IMR-90 (cell line): ENCODE measurements around the gene SIRT7. TPM values are rescaled to one million over a fixed set of nuclear protein-coding genes. Genes with fewer than 3 reads are reported as not detected.

Experiments
- ATAC-seq: fragments of 200-7000 bp; cut with Tn5 transposase; 2 replicates; pipeline ENCODE4 v1.9.1; 2020; ENCODE audit warnings: low read depth, mild to moderate bottlenecking, moderate library complexity
- BruUV-seq: library from RNA; stranded (reverse); fragments of 400-500 nt; replicated peaks from 2 replicates; lab custom pipeline; 2021; lab: Mats Ljungman, UMichigan
- CTCF ChIA-PET: fragments of 300-600 bp; formaldehyde crosslinking; extraction: SDS; loops from one replicate; lab custom pipeline; 2021; ENCODE audit warnings: antibody characterized with exemption; lab: Yijun Ruan, JAX
- POLR2A ChIA-PET: fragments of 300-600 bp; sonication (Branson Sonifier 250); formaldehyde crosslinking; loops from one replicate; lab custom pipeline; 2022; ENCODE audit warnings: antibody characterized with exemption; ENCODE audit not compliant: unreplicated experiment; lab: Charles Lee
- DNase-seq: peaks from one replicate; pipeline ENCODE4 v3.0.0; 2013
- H2AFZ ChIP-seq: replicated peaks from 2 replicates; pipeline ENCODE3; 2013; ENCODE audit warnings: low read length, mild to moderate bottlenecking; ENCODE audit not compliant: poor library complexity
- H2AK5ac ChIP-seq: 2 replicates; pipeline ENCODE4 v1.6.1; 2013; ENCODE audit warnings: low read depth, low read length, inconsistent platforms
- H2AK9ac ChIP-seq: replicated peaks from 2 replicates; pipeline ENCODE3; 2013; ENCODE audit warnings: mild to moderate bottlenecking, low read depth, low read length, moderate library complexity; ENCODE audit not compliant: poor library complexity
- H2BK120ac ChIP-seq: 2 replicates; pipeline ENCODE4 v1.6.1; 2013; ENCODE audit warnings: low read depth, low read length, inconsistent platforms
- H2BK15ac ChIP-seq: 3 replicates; pipeline ENCODE4 v1.6.1; 2013; ENCODE audit warnings: low read depth, low read length, inconsistent platforms
- H2BK20ac ChIP-seq: 2 replicates; pipeline ENCODE4 v1.6.1; 2013; ENCODE audit warnings: low read depth, mild to moderate bottlenecking, inconsistent platforms, low read length, moderate library complexity
- H2BK5ac ChIP-seq: 2 replicates; pipeline ENCODE4 v1.6.1; 2013; ENCODE audit warnings: mild to moderate bottlenecking, low read depth, low read length, inconsistent platforms; ENCODE audit not compliant: poor library complexity, severe bottlenecking
- H3K14ac ChIP-seq: replicated peaks from 2 replicates; pipeline ENCODE4 v1.6.1; 2013; ENCODE audit warnings: low read depth, low read length, inconsistent platforms
- H3K18ac ChIP-seq: 2 replicates; pipeline ENCODE4 v1.6.1; 2013; ENCODE audit warnings: low read depth, low read length, control low read depth
- H3K23ac ChIP-seq: 2 replicates; pipeline ENCODE4 v1.6.1; 2013; ENCODE audit warnings: low read depth, low read length, inconsistent platforms
- H3K27ac ChIP-seq: 2 replicates; pipeline ENCODE4 v1.5.1; 2013; ENCODE audit warnings: mild to moderate bottlenecking, control low read depth, low read length; ENCODE audit not compliant: insufficient read depth
- H3K27me3 ChIP-seq: 2 replicates; pipeline ENCODE4 v1.6.1; 2013; ENCODE audit warnings: low read length; ENCODE audit not compliant: control insufficient read depth, insufficient read depth
- H3K36me3 ChIP-seq: 2 replicates; pipeline ENCODE4 v1.6.1; 2013; ENCODE audit warnings: low read length, mixed read lengths; ENCODE audit not compliant: control insufficient read depth, insufficient read depth
- H3K4ac ChIP-seq: 2 replicates; pipeline ENCODE4 v1.6.1; 2013; ENCODE audit warnings: low read depth, low read length, inconsistent platforms
- H3K4me1 ChIP-seq: 2 replicates; pipeline ENCODE4 v1.6.1; 2013; ENCODE audit warnings: low read length, mixed read lengths; ENCODE audit not compliant: control insufficient read depth, insufficient read depth
- H3K4me2 ChIP-seq: 2 replicates; pipeline ENCODE4 v1.6.1; 2013; ENCODE audit warnings: low read depth, mild to moderate bottlenecking, control low read depth, low read length, moderate library complexity
- H3K4me3 ChIP-seq: 2 replicates; pipeline ENCODE4 v1.5.1; 2013; ENCODE audit warnings: low read depth, mild to moderate bottlenecking, control low read depth, low read length, moderate library complexity; ENCODE audit not compliant: insufficient read depth
- H3K56ac ChIP-seq: 2 replicates; pipeline ENCODE4 v1.6.1; 2013; ENCODE audit warnings: low read length, inconsistent platforms; ENCODE audit not compliant: insufficient read depth; ENCODE audit errors: extremely low read depth
- H3K79me1 ChIP-seq, 2 experiments: 2 replicates each; pipeline ENCODE4 v1.6.1; 2013; ENCODE audit warnings: low read length in 2 of 2, inconsistent platforms in 1 of 2, low read depth in 1 of 2
- H3K9ac ChIP-seq: 2 replicates; pipeline ENCODE4 v1.6.1; 2013; ENCODE audit warnings: low read depth, low read length, control low read depth
- H3K9me1 ChIP-seq: 2 replicates; pipeline ENCODE4 v1.6.1; 2013; ENCODE audit warnings: low read length, inconsistent platforms; ENCODE audit not compliant: insufficient read depth
- H3K9me3 ChIP-seq: 2 replicates; pipeline ENCODE4 v1.6.1; 2013; ENCODE audit warnings: low read length; ENCODE audit not compliant: control insufficient read depth, insufficient read depth
- H4K20me1 ChIP-seq: 2 replicates; pipeline ENCODE4 v1.6.1; 2013; ENCODE audit warnings: low read length, inconsistent platforms; ENCODE audit not compliant: insufficient read depth
- H4K5ac ChIP-seq: 2 replicates; pipeline ENCODE4 v1.6.1; 2013; ENCODE audit warnings: mild to moderate bottlenecking, low read depth, low read length, control low read depth
- H4K8ac ChIP-seq, 2 experiments: 2 replicates each; pipeline ENCODE4 v1.6.1; 2013; ENCODE audit warnings: low read depth in 2 of 2, low read length in 2 of 2, control low read depth in 1 of 2, inconsistent platforms in 1 of 2
- H4K91ac ChIP-seq: 2 replicates; pipeline ENCODE4 v1.6.1; 2013; ENCODE audit warnings: low read depth, low read length, inconsistent platforms; ENCODE audit not compliant: insufficient read depth
- BHLHE40 ChIP-seq: fragments of 150-350 bp; IDR thresholded peaks from 2 replicates; pipeline ENCODE4 v1.6.1; 2016; ENCODE audit warnings: mild to moderate bottlenecking, low read depth, low read length
- CEBPB ChIP-seq: IDR thresholded peaks from 2 replicates; pipeline ENCODE4 v1.6.1; 2012; ENCODE audit warnings: low read depth, low read length, improper control_type of control experiment
- CHD1 ChIP-seq: IDR thresholded peaks from 2 replicates; pipeline ENCODE4 v1.6.1; 2012; ENCODE audit warnings: low read depth, low read length, improper control_type of control experiment
- CTCF ChIP-seq: conservative IDR thresholded peaks from 2 replicates; pipeline ENCODE4 v1.5.1; 2012; ENCODE audit warnings: mild to moderate bottlenecking, low read depth, low read length, improper control_type of control experiment
- ELK1 ChIP-seq: fragments of 150-350 bp; IDR thresholded peaks from 2 replicates; pipeline ENCODE4 v1.6.1; 2016; ENCODE audit warnings: low read depth, mild to moderate bottlenecking, low read length, moderate library complexity, borderline replicate concordance
- FOS ChIP-seq: fragments of 150-350 bp; IDR thresholded peaks from 2 replicates; pipeline ENCODE4 v1.6.1; 2016; ENCODE audit warnings: low read depth, low read length
- MAFK ChIP-seq: IDR thresholded peaks from 2 replicates; pipeline ENCODE4 v1.6.1; 2012; ENCODE audit warnings: low read depth, low read length, improper control_type of control experiment
- MAZ ChIP-seq: IDR thresholded peaks from 2 replicates; pipeline ENCODE4 v1.6.1; 2012; ENCODE audit warnings: low read depth, mild to moderate bottlenecking, low read length, improper control_type of control experiment, moderate library complexity, borderline replicate concordance
- MXI1 ChIP-seq: IDR thresholded peaks from 2 replicates; pipeline ENCODE4 v1.6.1; 2012; ENCODE audit warnings: low read depth, mild to moderate bottlenecking, low read length, moderate library complexity, borderline replicate concordance
- NFE2L2 ChIP-seq: fragments of 150-350 bp; IDR thresholded peaks from 2 replicates; pipeline ENCODE4 v1.6.1; 2016; ENCODE audit warnings: low read depth, mild to moderate bottlenecking, low read length
- POLR2A ChIP-seq: IDR thresholded peaks from 2 replicates; pipeline ENCODE4 v1.6.1; 2012; ENCODE audit warnings: mild to moderate bottlenecking, low read depth, low read length
- RAD21 ChIP-seq: IDR thresholded peaks from 2 replicates; pipeline ENCODE4 v1.6.1; 2012; ENCODE audit warnings: low read length, improper control_type of control experiment
- RFX5 ChIP-seq: IDR thresholded peaks from 2 replicates; pipeline ENCODE4 v1.8.0; 2012; ENCODE audit warnings: low read depth, mild to moderate bottlenecking, low read length, moderate library complexity
- SMC3 ChIP-seq: fragments of 150-350 bp; IDR thresholded peaks from 2 replicates; pipeline ENCODE4 v1.6.1; 2016; ENCODE audit warnings: low read depth, mild to moderate bottlenecking, antibody characterized with exemption, low read length, moderate library complexity
- USF2 ChIP-seq: fragments of 150-350 bp; IDR thresholded peaks from 2 replicates; pipeline ENCODE4 v1.6.1; 2017; ENCODE audit warnings: mild to moderate bottlenecking, antibody characterized with exemption, low read length, low read depth
- WGBS, 2 experiments: methylation state at CpG; one replicate each; pipeline versions ENCODE4 v1.1.5 to v1.1.7; 2013; ENCODE audit warnings: missing lambda C conversion rate in 2 of 2; ENCODE audit not compliant: insufficient read length in 1 of 2; ENCODE audit errors: extremely low coverage in 2 of 2; 5-methylcytosine and 5-hydroxymethylcytosine counted together
- dilution Hi-C: fragments of 300-500 bp; cut with HindIII; formaldehyde crosslinking; loops from one replicate; pipeline ENCODE4 v1.14.3; 2018; ENCODE audit warnings: low sequenced_read_pairs; ENCODE audit not compliant: unreplicated experiment
- in situ Hi-C: fragments of 300-500 bp; cut with MboI; formaldehyde crosslinking; loops from 3 replicates; pipeline ENCODE4 v1.14.3; 2019; ENCODE audit warnings: low sequenced_read_pairs, inconsistent platforms, mixed read lengths
- intact Hi-C: fragments of 100-400 bp; cut with micrococcal nuclease; formaldehyde crosslinking; loops from 2 replicates; pipeline ENCODE4 v1.10.0; 2022
- polyA plus RNA-seq, 3 experiments: library from polyadenylated mRNA; depleted of rRNA; stranded (reverse); fragments of >200 nt; gene quantifications; 2 replicates each; pipeline ENCODE4 v1.2.3, GENCODE V29; 2012; ENCODE audit warnings: low replicate concordance in 1 of 3
- total RNA-seq: library from RNA; depleted of rRNA; stranded (reverse); fragments of >200 nt; gene quantifications from 2 replicates; pipeline ENCODE4 v1.2.3, GENCODE V29; 2012

The SIRT7 gene
- total and polyA plus RNA-seq, 2 of the 4 experiments (the other 2 are of a cell fraction) = 14.5 to 19.8 TPM

GRCh38 chr17:81959362-81960129 lies 41.6 kb upstream of the SIRT7 start:
- H3K9me1 ChIP-seq = no peaks in the 10 kb centered on the region
- intact Hi-C loops = loop anchor here (1.0 to 10.0 kb wide), 2 partner anchors 62 to 195 kb away; no protein-coding TSS in a partner anchor
- DNase-seq (peak; percentile 24), ATAC-seq (peak; percentile 91)
- H3K4me3 ChIP-seq = peak overlapping the region; percentile 21
- in situ Hi-C loops = no loop called here
- H3K14ac ChIP-seq = no peak overlapping the region
- no peak overlapping the region for H2AK5ac ChIP-seq
- no peak overlapping the region for H3K56ac ChIP-seq
- no peaks in the 10 kb centered on the region for H4K20me1 ChIP-seq
- no peak overlapping the region for H2BK120ac ChIP-seq
- peak overlapping the region; percentile 15; the same call in 1 of the 2 replicates for H3K4me2 ChIP-seq
- H3K27me3 ChIP-seq = peaks cover 50% of the 10 kb centered on the region
- H3K23ac ChIP-seq = no peak overlapping the region
- no peak overlapping the region for H4K5ac ChIP-seq
- H4K91ac ChIP-seq = no peak overlapping the region
- H2AK9ac ChIP-seq = peak overlapping the region; percentile 78
- BruUV-seq = no TSS peak
- H3K4ac ChIP-seq = no peak overlapping the region
- H3K9me3 ChIP-seq = no peaks in the 10 kb centered on the region
- no peak overlapping the region for H4K8ac ChIP-seq
- no peaks in the 10 kb centered on the region for H3K79me1 ChIP-seq
- H3K4me1 ChIP-seq = no peaks in the 10 kb centered on the region
- ChIA-PET POLR2A (no interaction called here), CTCF (interaction anchor here (0.5 to 1.3 kb wide), 16 partner anchors 9 to 535 kb away, joined by 3 to 17 read pairs (median 4); partner anchors contain the start of genes CENPX, DCXR, LRRC45 and MYADML2)
- no peak overlapping the region for H2BK20ac ChIP-seq
- no peaks in the 10 kb centered on the region for H3K36me3 ChIP-seq
- H2BK5ac ChIP-seq = no peak overlapping the region
- H2AFZ ChIP-seq = peak overlapping the region; percentile 92
- dilution Hi-C loops = no loop called here
- no peak overlapping the region for H3K9ac ChIP-seq
- H3K18ac ChIP-seq = no peak overlapping the region
- WGBS, 2 experiments = 2% methylated on average over 56 of the region's 112 CpGs; no CpG with 5 or more reads in 1 of the 2 experiments
- no peak overlapping the region for H2BK15ac ChIP-seq
- H3K27ac ChIP-seq = no peak overlapping the region
- peak; percentile 91 for TF ChIP-seq SMC3
- TF ChIP-seq MAFK = no peak
- peak; percentile 99 for TF ChIP-seq CTCF
- no peak for TF ChIP-seq USF2
- peak; percentile 90 for TF ChIP-seq RAD21
- no peak for TF ChIP-seq CEBPB
- no peak for TF ChIP-seq FOS
- TF ChIP-seq BHLHE40 = no peak
- TF ChIP-seq POLR2A = no peak
- TF ChIP-seq ELK1 = no peak
- TF ChIP-seq CHD1 = no peak
- TF ChIP-seq NFE2L2 = no peak
- TF ChIP-seq MXI1 = no peak
- no peak for TF ChIP-seq RFX5
- TF ChIP-seq MAZ = peak; percentile 62; the same call in 1 of the 2 replicates
